Measurements from ENCODE around the gene NDUFB1. TPM values are rescaled to one million over a fixed set of nuclear protein-coding genes. Genes with fewer than 3 reads are reported as not detected.
A peak's percentile ranks its signal among the peaks of the same experiment; 100 is the strongest.

NDUFB1 gene
- polyA plus RNA-seq, 3 donors: 367 to 686 (median 604) TPM

DNA sequence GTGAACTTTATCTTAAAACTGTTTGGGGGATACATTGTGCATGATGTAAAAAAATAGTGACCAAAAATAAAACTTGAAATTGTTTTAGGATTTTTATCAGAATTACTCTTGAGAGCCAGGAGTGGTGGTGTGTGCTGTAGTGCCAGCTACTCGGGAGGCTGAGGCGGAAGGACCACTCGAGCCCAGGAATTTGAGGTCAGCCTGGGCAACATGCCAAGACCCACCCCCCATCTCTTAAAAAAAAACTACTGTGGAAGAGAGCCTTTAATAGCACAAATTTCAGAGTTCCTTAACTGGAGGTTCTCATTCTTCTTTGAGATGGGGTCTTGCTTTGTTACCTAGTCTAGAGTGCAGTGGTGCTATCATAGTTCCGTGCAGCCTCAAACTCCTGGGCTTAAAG lies 21.8 kb upstream of the NDUFB1 start:
- no CpG with 5 or more reads among the region's 4 CpGs for WGBS (ENCODE audit: insufficient coverage)
- H3K27ac Mint-ChIP-seq: no peak overlapping the region
- no peaks in the 10 kb centered on the region for H3K27me3 ChIP-seq (ENCODE audit: control insufficient read depth in 2 of 2, insufficient read depth in 2 of 2, low read length in 2 of 2)
- no peaks in the 10 kb centered on the region for H3K27me3 Mint-ChIP-seq (ENCODE audit: low read depth in 3 of 3)
- intact Hi-C loops (cut with micrococcal nuclease): no loop called here
- H4K20me1 ChIP-seq (ENCODE audit: insufficient read depth, low read length): peaks cover 9% of the 10 kb centered on the region
- TF ChIP-seq, protein P1, sequence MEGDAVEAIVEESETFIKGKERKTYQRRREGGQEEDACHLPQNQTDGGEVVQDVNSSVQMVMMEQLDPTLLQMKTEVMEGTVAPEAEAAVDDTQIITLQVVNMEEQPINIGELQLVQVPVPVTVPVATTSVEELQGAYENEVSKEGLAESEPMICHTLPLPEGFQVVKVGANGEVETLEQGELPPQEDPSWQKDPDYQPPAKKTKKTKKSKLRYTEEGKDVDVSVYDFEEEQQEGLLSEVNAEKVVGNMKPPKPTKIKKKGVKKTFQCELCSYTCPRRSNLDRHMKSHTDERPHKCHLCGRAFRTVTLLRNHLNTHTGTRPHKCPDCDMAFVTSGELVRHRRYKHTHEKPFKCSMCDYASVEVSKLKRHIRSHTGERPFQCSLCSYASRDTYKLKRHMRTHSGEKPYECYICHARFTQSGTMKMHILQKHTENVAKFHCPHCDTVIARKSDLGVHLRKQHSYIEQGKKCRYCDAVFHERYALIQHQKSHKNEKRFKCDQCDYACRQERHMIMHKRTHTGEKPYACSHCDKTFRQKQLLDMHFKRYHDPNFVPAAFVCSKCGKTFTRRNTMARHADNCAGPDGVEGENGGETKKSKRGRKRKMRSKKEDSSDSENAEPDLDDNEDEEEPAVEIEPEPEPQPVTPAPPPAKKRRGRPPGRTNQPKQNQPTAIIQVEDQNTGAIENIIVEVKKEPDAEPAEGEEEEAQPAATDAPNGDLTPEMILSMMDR (IDR thresholded peaks at IDR 0.05): no peak
- no peaks in the 10 kb centered on the region for H3K4me1 ChIP-seq (ENCODE audit: control insufficient read depth in 1 of 2, insufficient read depth in 2 of 2, low read length in 2 of 2)
- peaks cover 73 to 92% of the 10 kb centered on the region in 2 donors for H3K36me3 Mint-ChIP-seq
- no peaks in the 10 kb centered on the region for H3K79me2 ChIP-seq (ENCODE audit: insufficient read depth, low read length)
- peaks cover 0 to 2% (median 0%) of the 10 kb centered on the region in 7 donors for H3K9me3 Mint-ChIP-seq
- DNase-seq: no peak
- H2AFZ ChIP-seq (ENCODE audit: insufficient read depth, low read depth, low read length, poor library complexity, severe bottlenecking): no peak overlapping the region
- H3K4me3 Mint-ChIP-seq: no peak overlapping the region
- H3K27ac ChIP-seq (ENCODE audit: low read depth in 1 of 2, low read length in 2 of 2): no peak overlapping the region
- no peak overlapping the region for H3K4me2 ChIP-seq (replicated peaks; ENCODE audit: extremely low read depth, low read length, poor library complexity, severe bottlenecking)
- H3K9me3 ChIP-seq (replicated peaks in 1 of 2; ENCODE audit: control insufficient read depth in 1 of 2, insufficient read depth in 1 of 2, low read length in 2 of 2): no peaks in the 10 kb centered on the region
- no peak overlapping the region for H3K9ac ChIP-seq (ENCODE audit: insufficient read depth, low read length, poor library complexity, severe bottlenecking)
- no peaks in the 10 kb centered on the region for H3K4me1 Mint-ChIP-seq
- H3K4me3 ChIP-seq (replicated peaks in 1 of 3; ENCODE audit: low read depth in 2 of 3, low read length in 3 of 3): no peak overlapping the region
- H3K36me3 ChIP-seq (replicated peaks in 1 of 2; ENCODE audit: control insufficient read depth in 1 of 2, insufficient read depth in 2 of 2, low read length in 2 of 2): peaks cover 78 to 100% of the 10 kb centered on the region in 2 donors

DNA sequence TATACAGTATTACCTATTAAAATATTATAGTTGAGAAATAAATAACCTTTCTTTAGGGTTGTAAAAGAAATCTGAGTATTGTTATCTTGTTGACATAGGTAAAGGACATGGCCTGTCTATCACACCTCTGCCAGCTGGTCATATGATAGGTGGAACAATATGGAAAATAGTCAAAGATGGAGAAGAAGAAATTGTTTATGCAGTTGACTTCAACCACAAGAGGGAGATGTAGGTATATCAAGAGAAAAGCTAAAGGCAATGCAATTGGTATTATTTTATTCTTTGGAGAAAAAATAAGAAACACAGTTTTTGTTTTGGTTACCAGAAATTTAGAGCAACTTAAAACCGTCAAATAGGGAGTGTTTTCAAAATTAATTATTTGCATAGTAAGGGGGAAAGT lies 13.8 kb upstream of the NDUFB1 start:
- Histone ChIP-seq H3K27ac (ENCODE audit: low read depth in 1 of 2, low read length in 2 of 2) (no peak overlapping the region), H3K4me3 (replicated peaks in 1 of 3; ENCODE audit: low read depth in 2 of 3, low read length in 3 of 3) (no peak overlapping the region), H3K79me2 (ENCODE audit: insufficient read depth, low read length) (peaks cover 7% of the 10 kb centered on the region), H3K9me3 (replicated peaks in 1 of 2; ENCODE audit: control insufficient read depth in 1 of 2, insufficient read depth in 1 of 2, low read length in 2 of 2) (no peaks in the 10 kb centered on the region), H3K9ac (ENCODE audit: insufficient read depth, low read length, poor library complexity, severe bottlenecking) (no peak overlapping the region), H3K36me3 (replicated peaks in 1 of 2; ENCODE audit: control insufficient read depth in 1 of 2, insufficient read depth in 2 of 2, low read length in 2 of 2) (peaks cover 77 to 98% of the 10 kb centered on the region in 2 donors), H2AFZ (ENCODE audit: insufficient read depth, low read depth, low read length, poor library complexity, severe bottlenecking) (no peak overlapping the region), H3K27me3 (ENCODE audit: control insufficient read depth in 2 of 2, insufficient read depth in 2 of 2, low read length in 2 of 2) (no peaks in the 10 kb centered on the region), H3K4me1 (ENCODE audit: control insufficient read depth in 1 of 2, insufficient read depth in 2 of 2, low read length in 2 of 2) (no peaks in the 10 kb centered on the region), H4K20me1 (ENCODE audit: insufficient read depth, low read length) (peaks cover 4% of the 10 kb centered on the region), H3K4me2 (replicated peaks; ENCODE audit: extremely low read depth, low read length, poor library complexity, severe bottlenecking) (no peak overlapping the region)
- no CpG with 5 or more reads among the region's 1 CpG for WGBS (ENCODE audit: insufficient coverage)
- peaks cover 4% of the 10 kb centered on the region for H3K4me1 Mint-ChIP-seq
- TF ChIP-seq, protein P1 (IDR thresholded peaks at IDR 0.05): peak; percentile 72
- no peak overlapping the region for H3K27ac Mint-ChIP-seq
- intact Hi-C loops (cut with micrococcal nuclease): loop anchor here (5.0 to 10.0 kb wide), 3 partner anchors 217 to 550 kb away; no protein-coding TSS in a partner anchor
- peak; percentile 7 to 46 (median 33) for DNase-seq
- H3K4me3 Mint-ChIP-seq: no peak overlapping the region
- H3K9me3 Mint-ChIP-seq: peaks cover 0 to 2% (median 0%) of the 10 kb centered on the region in 7 donors
- peaks cover 58 to 86% of the 10 kb centered on the region in 2 donors for H3K36me3 Mint-ChIP-seq
- no peaks in the 10 kb centered on the region for H3K27me3 Mint-ChIP-seq (ENCODE audit: low read depth in 3 of 3)

All from CD14-positive monocyte (primary cell).